GM18508 (cell line): ENCODE measurements around the gene C11orf65.
"Not testable (repeated sequence)": the region's sequence is repeated elsewhere in the genome, so short reads cannot be mapped to it uniquely, and the experiment has no call there.

Source experiments
- ATAC-seq: cut with Tn5 transposase; IDR thresholded peaks from one replicate; pipeline ENCODE4 v1.9.1; 2021; ENCODE audit warnings: moderate number of reproducible peaks; ENCODE audit not compliant: insufficient read depth, unreplicated experiment

C11orf65 gene

GRCh38 chr11:108373505-108373904 lies 93.8 kb downstream of the C11orf65 start:
- not testable (repeated sequence) for ATAC-seq

GRCh38 chr11:108370990-108371389 lies 96.3 kb downstream of the C11orf65 start:
- no peak for ATAC-seq

DNA sequence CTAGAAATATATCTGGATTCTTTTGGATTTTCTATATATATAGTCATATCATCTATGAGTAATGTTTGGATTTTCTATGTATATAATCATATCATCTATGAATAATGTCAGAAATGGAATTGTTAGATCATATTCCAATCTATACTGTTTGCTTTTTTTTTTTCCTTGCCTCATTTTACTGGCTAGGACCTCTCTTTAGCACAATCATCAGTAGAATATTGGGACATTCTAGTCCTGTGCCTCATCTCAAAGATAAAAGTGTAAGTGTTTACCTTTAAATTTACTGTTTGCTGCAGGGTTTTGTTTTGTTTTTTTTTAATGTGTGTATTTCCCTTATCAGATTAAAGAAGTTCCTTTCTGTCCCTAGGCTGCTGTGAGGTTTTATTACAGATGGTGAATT lies 97.0 kb downstream of the C11orf65 start:
- ATAC-seq = no peak

DNA sequence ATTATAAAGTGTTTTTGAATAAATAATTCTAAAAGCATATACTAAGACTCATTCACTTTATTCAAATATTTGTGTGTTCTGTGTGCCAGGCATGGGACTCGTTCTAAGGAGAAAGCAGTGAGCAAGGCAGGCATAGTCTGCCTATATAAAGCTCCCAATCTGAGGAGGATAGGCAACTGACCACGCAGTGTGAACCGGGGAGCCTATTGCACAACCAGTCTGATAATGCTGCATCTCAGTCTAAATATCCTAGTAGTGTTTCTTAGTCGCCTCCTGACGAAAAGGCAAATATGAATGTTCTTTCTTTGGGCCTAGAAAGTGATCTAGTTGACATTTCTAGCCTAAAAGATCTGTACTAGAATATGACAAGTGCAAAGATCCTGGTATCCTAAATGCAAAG lies 98.3 kb downstream of the C11orf65 start:
- no peak for ATAC-seq

- ATAC-seq = no peak
Observed at GRCh38 chr11:108368134-108368533, 99.2 kb downstream of the C11orf65 start.

DNA sequence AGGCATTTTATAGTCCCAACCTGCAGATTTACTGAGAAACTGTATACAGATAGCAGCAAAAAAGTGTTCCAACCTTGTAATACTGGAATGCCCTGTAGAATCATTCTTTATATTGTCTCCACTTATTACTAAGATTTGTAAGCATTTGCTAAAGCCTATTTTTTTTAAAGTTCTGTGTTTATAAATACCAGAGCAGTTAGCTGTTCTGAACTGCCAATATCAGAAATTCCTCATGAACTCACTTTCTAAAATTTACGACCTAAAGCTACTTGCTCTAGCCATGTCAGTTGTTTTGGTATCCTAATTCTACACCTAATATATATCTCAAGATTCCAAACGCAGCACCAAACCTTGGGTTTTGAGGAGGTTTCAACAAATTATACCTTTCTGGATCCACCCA lies 103.2 kb downstream of the C11orf65 start:
- ATAC-seq = no peak

- ATAC-seq = no peak
Observed at GRCh38 chr11:108351468-108351867, 115.9 kb downstream of the C11orf65 start.

GRCh38 chr11:108346451-108346850 lies 120.9 kb downstream of the C11orf65 start:
- ATAC-seq = no peak

- ATAC-seq = no peak
Observed at GRCh38 chr11:108345767-108346166, 121.6 kb downstream of the C11orf65 start.

GRCh38 chr11:108343714-108344113 lies 123.6 kb downstream of the C11orf65 start:
- ATAC-seq = no peak

DNA sequence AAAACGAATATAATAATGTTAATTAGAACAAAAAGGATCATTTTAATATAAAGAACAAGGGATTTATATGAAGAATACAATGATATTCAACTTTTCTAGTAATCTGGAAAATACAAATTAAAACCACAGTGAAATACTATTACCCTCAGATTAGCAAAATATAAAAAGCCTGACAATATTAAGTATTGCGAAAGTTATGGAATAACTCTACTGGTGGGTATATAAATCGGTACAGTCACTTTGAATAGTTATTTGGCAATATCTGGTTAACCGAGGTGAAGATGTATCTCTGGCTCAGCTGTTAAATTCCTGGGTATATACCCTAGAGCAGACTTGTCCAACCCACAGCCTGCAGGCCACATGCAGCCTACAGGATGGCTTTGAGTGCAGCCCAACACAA lies 125.7 kb downstream of the C11orf65 start:
- no peak for ATAC-seq

- ATAC-seq = no peak
Observed at GRCh38 chr11:108340973-108341372, 126.4 kb downstream of the C11orf65 start.

- no peak for ATAC-seq
Observed at GRCh38 chr11:108338750-108339149, 128.6 kb downstream of the C11orf65 start.

DNA sequence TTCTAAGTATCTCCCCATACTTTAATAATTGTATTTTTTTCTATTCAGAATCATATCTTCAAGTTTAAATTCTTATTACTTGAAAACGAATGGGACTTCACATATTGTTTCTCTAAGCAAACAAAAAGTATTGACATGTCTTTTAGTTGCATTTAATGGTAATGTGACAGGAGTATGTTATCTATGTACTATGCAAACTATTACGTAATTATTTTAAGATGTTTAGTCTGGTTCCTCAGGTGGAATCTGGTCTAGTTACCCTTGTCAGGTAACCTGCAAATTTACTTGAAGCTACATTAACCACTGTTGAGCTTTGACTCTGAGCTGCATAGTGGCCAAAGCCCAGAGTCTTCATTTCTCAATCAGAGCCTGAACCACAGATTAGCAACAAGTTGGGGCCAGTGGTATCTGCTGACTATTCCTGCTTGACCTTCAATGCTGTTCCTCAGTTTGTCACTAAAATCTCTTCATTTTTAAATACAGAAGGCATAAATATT lies 133.9 kb downstream of the C11orf65 start:
- ATAC-seq = no peak
